Fibroblast of pulmonary artery (primary cell): Measurements from ENCODE around the gene PLEKHJ1.

Experiments
- DNase-seq: peaks from one replicate; pipeline ENCODE4 v3.0.0-alpha.2; 2010; ENCODE audit warnings: low read depth
- H3K4me3 ChIP-seq: replicated peaks from 2 replicates; pipeline ENCODE4 v1.5.1; 2011; ENCODE audit warnings: low read depth, mild to moderate bottlenecking, control low read depth, low read length, moderate library complexity
- TF ChIP-seq, protein P1 (sequence below): IDR thresholded peaks from 2 replicates; pipeline ENCODE4 v1.5.1; 2011; ENCODE audit warnings: mild to moderate bottlenecking, control low read depth, low read length, inconsistent platforms; ENCODE audit errors: missing control alignments

PLEKHJ1 gene

GRCh38 chr19:2243274-2244124 is 7.4 kb upstream of the PLEKHJ1 start:
- no peak overlapping the region for H3K4me3 ChIP-seq
- no peak for DNase-seq
- TF ChIP-seq, protein P1, sequence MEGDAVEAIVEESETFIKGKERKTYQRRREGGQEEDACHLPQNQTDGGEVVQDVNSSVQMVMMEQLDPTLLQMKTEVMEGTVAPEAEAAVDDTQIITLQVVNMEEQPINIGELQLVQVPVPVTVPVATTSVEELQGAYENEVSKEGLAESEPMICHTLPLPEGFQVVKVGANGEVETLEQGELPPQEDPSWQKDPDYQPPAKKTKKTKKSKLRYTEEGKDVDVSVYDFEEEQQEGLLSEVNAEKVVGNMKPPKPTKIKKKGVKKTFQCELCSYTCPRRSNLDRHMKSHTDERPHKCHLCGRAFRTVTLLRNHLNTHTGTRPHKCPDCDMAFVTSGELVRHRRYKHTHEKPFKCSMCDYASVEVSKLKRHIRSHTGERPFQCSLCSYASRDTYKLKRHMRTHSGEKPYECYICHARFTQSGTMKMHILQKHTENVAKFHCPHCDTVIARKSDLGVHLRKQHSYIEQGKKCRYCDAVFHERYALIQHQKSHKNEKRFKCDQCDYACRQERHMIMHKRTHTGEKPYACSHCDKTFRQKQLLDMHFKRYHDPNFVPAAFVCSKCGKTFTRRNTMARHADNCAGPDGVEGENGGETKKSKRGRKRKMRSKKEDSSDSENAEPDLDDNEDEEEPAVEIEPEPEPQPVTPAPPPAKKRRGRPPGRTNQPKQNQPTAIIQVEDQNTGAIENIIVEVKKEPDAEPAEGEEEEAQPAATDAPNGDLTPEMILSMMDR, result no peak

- TF ChIP-seq, protein P1, result no peak
- DNase-seq, result no peak
- no peak overlapping the region for H3K4me3 ChIP-seq
Measured at GRCh38 chr19:2242816-2243215, 6.7 kb upstream of the PLEKHJ1 start.

- TF ChIP-seq, protein P1, result no peak
- DNase-seq, result no peak
- H3K4me3 ChIP-seq, result no peak overlapping the region
Measured at GRCh38 chr19:2242092-2242537, 6.0 kb upstream of the PLEKHJ1 start.

- TF ChIP-seq, protein P1, result no peak
- no peak for DNase-seq
- H3K4me3 ChIP-seq, result peak overlapping the region; percentile 57
Measured at GRCh38 chr19:2240881-2241760, 5.0 kb upstream of the PLEKHJ1 start.

DNA sequence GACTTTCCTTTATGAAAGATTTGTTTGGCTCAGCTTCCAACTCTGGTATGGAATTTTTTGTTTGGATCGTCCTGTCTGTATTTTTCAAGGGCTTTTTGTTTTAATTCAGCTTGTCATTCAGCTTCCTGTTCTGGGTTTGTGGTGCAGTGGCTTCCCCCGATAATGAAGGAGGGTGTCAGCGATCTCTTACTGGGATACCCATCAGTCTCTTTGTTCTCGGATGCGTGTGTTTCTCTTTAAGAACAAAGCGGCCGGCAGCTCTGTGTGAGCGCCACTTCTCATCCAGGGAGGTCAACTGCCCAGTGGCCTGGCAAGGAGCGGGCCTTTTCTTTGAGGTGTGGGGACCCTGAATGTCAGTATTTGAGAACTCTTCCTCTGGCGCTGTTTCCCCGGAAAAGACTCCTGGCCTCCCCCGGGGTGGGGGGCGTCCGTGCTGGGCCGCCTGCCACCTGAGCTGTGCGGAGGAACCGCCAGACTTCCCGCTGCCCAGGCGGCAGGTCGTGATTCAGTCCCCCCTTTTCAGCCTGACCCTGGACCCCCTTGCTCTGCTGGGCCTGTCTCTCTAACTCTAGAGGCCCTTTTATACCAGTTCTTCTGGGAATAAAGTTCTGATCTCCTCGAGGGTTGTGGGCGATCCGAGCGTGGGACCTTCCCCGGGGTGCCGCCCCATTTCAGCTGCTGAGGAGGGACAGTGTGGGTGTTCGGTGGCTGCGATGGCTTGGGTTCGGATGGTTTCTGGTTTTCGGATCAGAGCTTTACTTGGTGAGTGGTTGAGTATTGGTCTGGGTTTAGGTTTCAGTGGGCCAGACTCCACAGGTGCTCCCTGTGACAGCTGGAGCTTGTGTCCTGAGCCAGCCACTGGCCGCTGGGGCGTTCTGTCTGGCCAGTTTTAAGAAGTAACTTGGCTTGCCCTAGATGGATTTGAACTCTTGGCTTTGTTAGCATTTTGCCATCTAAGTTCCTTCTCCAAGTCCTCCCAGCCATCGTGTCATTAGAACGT is 3.9 kb upstream of the PLEKHJ1 start:
- DNase-seq, result peak; percentile 57
- H3K4me3 ChIP-seq, result peak overlapping the region; percentile 57
- TF ChIP-seq, protein P1, result no peak

GRCh38 chr19:2239173-2239572 is 3.0 kb upstream of the PLEKHJ1 start:
- no peak for DNase-seq
- TF ChIP-seq, protein P1, result no peak
- H3K4me3 ChIP-seq, result peak overlapping the region; percentile 57
